ENCODE results near the gene NCAM1. TPM values are rescaled to one million over a fixed set of nuclear protein-coding genes. Genes with fewer than 3 reads are reported as not detected.

Gene NCAM1
- total and polyA plus RNA-seq, 2 of the 13 experiments (the other 11 are each of a cell fraction or from before 2014, with no cell fraction given), result 0.05 TPM; not detected in 1

GRCh38 chr11:113272927-113273615, 311.9 kb downstream of the NCAM1 start:
- ATAC-seq (no peak), FAIRE-seq (no peak), DNase-seq (ENCODE audit: low spot score) (no peak)
- H3K79me2 ChIP-seq (ENCODE audit: insufficient read depth, low read length), result no peaks in the 10 kb centered on the region
- intact Hi-C loops (cut with micrococcal nuclease; ENCODE audit: unreplicated experiment) (no loop called here), in situ Hi-C loops (cut with HindIII; ENCODE audit: extremely low pct_ligation_motif_present, low pct_unique_long_range_greater_than_20kb) (no loop called here)
- POLR2A ChIA-PET, result no interaction called here
- peaks cover 0 to 3% of the 10 kb centered on the region in 2 experiments; a peak in 2 of 5 replicates for H3K27me3 ChIP-seq (ENCODE audit: control insufficient read depth in 1 of 2, insufficient read depth in 2 of 2, low read length in 2 of 2)
- no peaks in the 10 kb centered on the region for H3K36me3 ChIP-seq (replicated peaks in 1 of 2; ENCODE audit: control insufficient read depth in 1 of 2, insufficient read depth in 2 of 2, low read length in 2 of 2)
- no peaks in the 10 kb centered on the region for H4K20me1 ChIP-seq (ENCODE audit: insufficient read depth, low read length)
- H3K9ac ChIP-seq (ENCODE audit: insufficient read depth, low read depth, low read length), result no peak overlapping the region
- H3K9me3 ChIP-seq (ENCODE audit: low read length), result no peaks in the 10 kb centered on the region
- WGBS (ENCODE audit: low lambda C conversion rate), result 50% methylated on average over 14 of the region's 34 CpGs
- H3K27ac ChIP-seq (ENCODE audit: extremely low read length, insufficient read depth, low read length), result no peak overlapping the region
- no peak overlapping the region for H2AFZ ChIP-seq (ENCODE audit: low read length)
- H3K4me2 ChIP-seq (ENCODE audit: low read depth, low read length), result no peak overlapping the region
- no peaks in the 10 kb centered on the region for H3K4me1 ChIP-seq (ENCODE audit: insufficient read depth, low read length)
- no TSS peak for BruUV-seq (replicated peaks)
- CTCF ChIA-PET (ENCODE audit: low intra/inter-chr PET ratio, low total read pairs), result no interaction called here
- no peak overlapping the region for H3K4me3 ChIP-seq (replicated peaks in 1 of 3; ENCODE audit: insufficient read depth in 1 of 3, low read depth in 2 of 3, low read length in 3 of 3)
- TF ChIP-seq NBN (conservative IDR thresholded peaks at IDR 0.05) (no peak), CAMTA2 (CRISPR knock-in tag; IDR thresholded peaks at IDR 0.05; ENCODE audit: borderline replicate concordance) (no peak), NFE2L2 (IDR thresholded peaks at IDR 0.05; ENCODE audit: low read length) (no peak), ZNF138 (CRISPR knock-in tag; IDR thresholded peaks at IDR 0.05; ENCODE audit: low read depth) (no peak), RFXAP (CRISPR knock-in tag; IDR thresholded peaks at IDR 0.05; ENCODE audit: borderline replicate concordance) (no peak), NFE2 (CRISPR knock-in tag; IDR thresholded peaks at IDR 0.05) (no peak), MLX (CRISPR knock-in tag; IDR thresholded peaks at IDR 0.05) (no peak), ELK4 (CRISPR knock-in tag; IDR thresholded peaks at IDR 0.05; ENCODE audit: borderline replicate concordance) (no peak), YEATS2 (CRISPR knock-in tag; IDR thresholded peaks at IDR 0.05; ENCODE audit: borderline replicate concordance) (no peak), ZNF7 (CRISPR knock-in tag; IDR thresholded peaks at IDR 0.05) (no peak), SETDB1 (CRISPR knock-in tag; IDR thresholded peaks at IDR 0.05; ENCODE audit: borderline replicate concordance) (no peak), NR0B2 (CRISPR knock-in tag; IDR thresholded peaks at IDR 0.05) (no peak), ZNF687 (CRISPR knock-in tag; IDR thresholded peaks at IDR 0.05) (no peak), HCFC1 (IDR thresholded peaks at IDR 0.05; ENCODE audit: low read depth, low read length) (no peak), ZNF580 (CRISPR knock-in tag; IDR thresholded peaks at IDR 0.05; ENCODE audit: borderline replicate concordance, low read depth) (no peak)
